ENCODE results near the gene TRIO.
"Not testable (repeated sequence)": the region's sequence is repeated elsewhere in the genome, so short reads cannot be mapped to it uniquely, and the experiment has no call there.

Gene TRIO

GRCh38 chr5:14435481-14435880 lies 292.3 kb downstream of the TRIO start:
- no peak for DNase-seq (ENCODE audit: low read depth in 2 of 2)

- DNase-seq (ENCODE audit: low read depth in 2 of 2) = not testable (repeated sequence)
Measured at GRCh38 chr5:14436122-14436521, 293.0 kb downstream of the TRIO start.

GRCh38 chr5:14436801-14437542 lies 293.8 kb downstream of the TRIO start:
- DNase-seq (ENCODE audit: low read depth in 2 of 2) = no peak

- no peak for DNase-seq (ENCODE audit: low read depth in 2 of 2)
Measured at GRCh38 chr5:14438195-14438606, 295.1 kb downstream of the TRIO start.

GRCh38 chr5:14439087-14439871 lies 296.1 kb downstream of the TRIO start:
- no peak for DNase-seq (ENCODE audit: low read depth in 2 of 2)

GRCh38 chr5:14440223-14440581 lies 297.1 kb downstream of the TRIO start:
- no peak for DNase-seq (ENCODE audit: low read depth in 2 of 2)

GRCh38 chr5:14440582-14441431 lies 297.7 kb downstream of the TRIO start:
- no peak for DNase-seq (ENCODE audit: low read depth in 2 of 2)

GRCh38 chr5:14441641-14442040 lies 298.5 kb downstream of the TRIO start:
- DNase-seq (ENCODE audit: low read depth in 2 of 2) = no peak

- no peak for DNase-seq (ENCODE audit: low read depth in 2 of 2)
Measured at GRCh38 chr5:14442536-14442935, 299.4 kb downstream of the TRIO start.

- DNase-seq (ENCODE audit: low read depth in 2 of 2) = no peak
Measured at GRCh38 chr5:14443671-14444093, 300.5 kb downstream of the TRIO start.

- no peak for DNase-seq (ENCODE audit: low read depth in 2 of 2)
Measured at GRCh38 chr5:14444161-14444560, 301.0 kb downstream of the TRIO start.

GRCh38 chr5:14445013-14445412 lies 301.9 kb downstream of the TRIO start:
- DNase-seq (ENCODE audit: low read depth in 2 of 2) = no peak

- DNase-seq (ENCODE audit: low read depth in 2 of 2) = no peak
Measured at GRCh38 chr5:14445576-14446290, 302.6 kb downstream of the TRIO start.

GRCh38 chr5:14447958-14448911 lies 305.1 kb downstream of the TRIO start:
- no peak for DNase-seq (ENCODE audit: low read depth in 2 of 2)

GRCh38 chr5:14449052-14449661 lies 306.0 kb downstream of the TRIO start:
- DNase-seq (ENCODE audit: low read depth in 2 of 2) = no peak

GRCh38 chr5:14450018-14450524 lies 306.9 kb downstream of the TRIO start:
- DNase-seq (ENCODE audit: low read depth in 2 of 2) = no peak

GRCh38 chr5:14450742-14451141 lies 307.6 kb downstream of the TRIO start:
- DNase-seq (ENCODE audit: low read depth in 2 of 2) = no peak

- DNase-seq (ENCODE audit: low read depth in 2 of 2) = no peak
Measured at GRCh38 chr5:14451871-14452270, 308.7 kb downstream of the TRIO start.

GRCh38 chr5:14452685-14453454 lies 309.7 kb downstream of the TRIO start:
- DNase-seq (ENCODE audit: low read depth in 2 of 2) = no peak

All from stimulated activated CD4-positive, alpha-beta T cell treated with anti-CD3 and anti-CD28 coated beads, Interleukin-1b, Interleukin-23, amount 100 ng/mL, for 4 hours (primary cell).